Endothelial cell of umbilical vein (primary cell): ENCODE measurements around the gene FAR1. TPM values are rescaled to one million over a fixed set of nuclear protein-coding genes. Genes with fewer than 3 reads are reported as not detected.

Source experiments
- BruUV-seq: library from RNA; stranded (reverse); fragments of 400-500 nt; replicated peaks from 2 replicates; lab custom pipeline; 2021; lab: Mats Ljungman, UMichigan
- CTCF ChIA-PET: fragments of 300-600, 350-600 bp; sonication (Branson Sonifier 250); formaldehyde crosslinking; loops from one replicate; lab custom pipeline; 2021; ENCODE audit warnings: antibody characterized with exemption, inconsistent platforms; lab: Charles Lee
- POLR2A ChIA-PET: fragments of 300-600, 350-600 bp; sonication (Branson Sonifier 250); formaldehyde crosslinking; loops from one replicate; lab custom pipeline; 2021; ENCODE audit warnings: antibody characterized with exemption, inconsistent platforms; lab: Charles Lee
- DNase-seq: peaks from one replicate; pipeline ENCODE4 v3.0.0-alpha.2; 2011; ENCODE audit warnings: low read depth, low spot score
- FAIRE-seq: peaks from 2 replicates; lab custom pipeline; 2011; peaks lifted over from hg19 to GRCh38; lab: Jason Lieb, UNC
- H2AFZ ChIP-seq: 2 replicates; pipeline ENCODE4 v1.6.0; 2012; ENCODE audit warnings: low read depth, low read length, control low read depth, inconsistent platforms
- H3K27ac ChIP-seq: 2 replicates; pipeline ENCODE4 v1.5.1; 2011; ENCODE audit warnings: low read depth, mild to moderate bottlenecking, control low read depth, low read length, moderate library complexity; ENCODE audit not compliant: insufficient read depth
- H3K27me3 ChIP-seq, 2 experiments: 2 replicates each; pipeline versions ENCODE4 v1.6.0 to v1.6.1; 2011; ENCODE audit warnings: low read length in 2 of 2, mixed read lengths in 1 of 2; ENCODE audit not compliant: control insufficient read depth in 2 of 2, insufficient read depth in 2 of 2
- H3K36me3 ChIP-seq, 2 experiments: 2 replicates in 1 of 2; 3 replicates in 1 of 2; pipeline ENCODE4 v1.5.1; 2011; ENCODE audit warnings: low read length in 2 of 2, mild to moderate bottlenecking in 1 of 2, moderate library complexity in 1 of 2; ENCODE audit not compliant: control insufficient read depth in 2 of 2, insufficient read depth in 2 of 2; ENCODE audit errors: extremely low read depth in 1 of 2
- H3K4me1 ChIP-seq: 3 replicates; pipeline ENCODE4 v1.5.1; 2011; ENCODE audit warnings: mild to moderate bottlenecking, low read length; ENCODE audit not compliant: control insufficient read depth, insufficient read depth; ENCODE audit errors: extremely low read depth
- H3K4me2 ChIP-seq: 2 replicates; pipeline ENCODE4 v1.6.1; 2011; ENCODE audit warnings: low read length, control low read depth, mixed read lengths; ENCODE audit not compliant: insufficient read depth
- H3K4me3 ChIP-seq, 3 experiments: fragments of 200-600 bp in 1 of 3; sonication (generic), shearing (Covaris generic) in 1 of 3; replicated peaks in 1 of 3; 2 replicates each; pipeline ENCODE4 v1.5.1; 2011 to 2016; ENCODE audit warnings: control low read depth in 3 of 3, low read length in 3 of 3, mild to moderate bottlenecking in 2 of 3, inconsistent platforms in 1 of 3, low read depth in 1 of 3, moderate library complexity in 1 of 3; ENCODE audit not compliant: insufficient read depth in 1 of 3
- H3K79me2 ChIP-seq: 2 replicates; pipeline ENCODE4 v1.6.0; 2012; ENCODE audit warnings: low read length, inconsistent platforms; ENCODE audit not compliant: control insufficient read depth, insufficient read depth
- H3K9ac ChIP-seq: replicated peaks from 2 replicates; pipeline ENCODE3; 2011; ENCODE audit warnings: low read length, control low read depth; ENCODE audit not compliant: insufficient read depth; ENCODE audit errors: extremely low read depth
- H3K9me1 ChIP-seq: replicated peaks from 3 replicates; pipeline ENCODE4 v1.6.0; 2011; ENCODE audit warnings: mild to moderate bottlenecking, low read length; ENCODE audit not compliant: control insufficient read depth, insufficient read depth; ENCODE audit errors: extremely low read depth
- H3K9me3 ChIP-seq: replicated peaks from 2 replicates; pipeline ENCODE4 v1.5.1; 2012; ENCODE audit warnings: low read length, inconsistent platforms; ENCODE audit not compliant: control insufficient read depth, insufficient read depth
- H4K20me1 ChIP-seq: replicated peaks from 2 replicates; pipeline ENCODE3; 2011; ENCODE audit warnings: mild to moderate bottlenecking, low read length; ENCODE audit not compliant: control insufficient read depth, insufficient read depth; ENCODE audit errors: extremely low read depth
- EZH2 ChIP-seq: IDR thresholded peaks from 2 replicates; pipeline ENCODE4 v1.6.1; 2012; ENCODE audit warnings: borderline replicate concordance, low read depth, mild to moderate bottlenecking, moderate library complexity, low read length, inconsistent platforms; ENCODE audit not compliant: severe bottlenecking
- FOS ChIP-seq: IDR thresholded peaks from 2 replicates; pipeline ENCODE4 v1.6.1; 2011; ENCODE audit warnings: mild to moderate bottlenecking, low read length, moderate library complexity, borderline replicate concordance; ENCODE audit not compliant: insufficient read depth
- GATA2 ChIP-seq: IDR thresholded peaks from 2 replicates; pipeline ENCODE4 v1.7.0; 2011; ENCODE audit warnings: low read depth, mild to moderate bottlenecking, moderate library complexity, mixed read lengths, low read length; ENCODE audit not compliant: insufficient read length, insufficient read depth
- JUN ChIP-seq: IDR thresholded peaks from 2 replicates; pipeline ENCODE4 v1.6.1; 2011; ENCODE audit warnings: borderline replicate concordance, low read depth; ENCODE audit not compliant: insufficient read length, insufficient read depth
- MAX ChIP-seq: IDR thresholded peaks from 2 replicates; pipeline ENCODE4 v1.6.1; 2011; ENCODE audit not compliant: insufficient read depth, insufficient read length
- MYC ChIP-seq: IDR thresholded peaks from one replicate; pipeline ENCODE4 v1.6.1; 2011; ENCODE audit warnings: mild to moderate bottlenecking, low read depth, low read length
- POLR2A ChIP-seq: IDR thresholded peaks from 2 replicates; pipeline ENCODE4 v1.6.1; 2012; ENCODE audit warnings: low read depth, mild to moderate bottlenecking, control low read depth, low read length
- POLR2AphosphoS5 ChIP-seq: IDR thresholded peaks from 2 replicates; pipeline ENCODE4 v1.6.1; 2012; ENCODE audit warnings: low read depth, mild to moderate bottlenecking, control low read depth, low read length, moderate library complexity; ENCODE audit not compliant: insufficient read depth
- dilution Hi-C: fragments of 300-500 bp; cut with MboI; formaldehyde crosslinking; loops from one replicate; pipeline ENCODE4 v1.15.0; 2019; ENCODE audit warnings: low sequenced_read_pairs; ENCODE audit not compliant: extremely low pct_ligation_motif_present
- intact Hi-C: fragments of 100-400 bp; cut with micrococcal nuclease; formaldehyde crosslinking; loops from one replicate; pipeline ENCODE4 v1.10.0; 2022
- polyA plus RNA-seq, 4 experiments: library from polyadenylated mRNA; depleted of rRNA in 3 of 4; stranded (reverse) in 3 of 4; unstranded in 1 of 4; fragments of >200 nt; gene quantifications; 2 replicates each; pipeline versions ENCODE4 v1.2.1 to v1.2.3, GENCODE V29; 2011 to 2012; ENCODE audit warnings: missing spikeins in 1 of 4
- total RNA-seq: library from RNA; stranded (reverse); gene quantifications from 2 replicates; pipeline ENCODE4 v1.2.3, GENCODE V29; 2021
- TF ChIP-seq, protein P1 (sequence below), 2 donors: IDR thresholded peaks; 1 replicate in 1 of 2; 2 replicates in 1 of 2; pipeline ENCODE4 v1.5.1; 2011; ENCODE audit warnings: low read length in 2 of 2, mild to moderate bottlenecking in 2 of 2, moderate library complexity in 2 of 2, control low read depth in 1 of 2, inconsistent platforms in 1 of 2, low read depth in 1 of 2; ENCODE audit not compliant: insufficient read depth in 1 of 2; ENCODE audit errors: extremely low read depth in 1 of 2

Gene FAR1
- total and polyA plus RNA-seq, 2 donors (not counting 3 experiments of a cell fraction or from before 2014, with no cell fraction given) = 29.5 to 76.4 TPM

- ChIA-PET CTCF (interaction anchor here (1.4 kb wide), 1 partner anchor 8 kb away, joined by 4 read pairs; no protein-coding TSS in a partner anchor), POLR2A (no interaction called here)
- dilution Hi-C loops (no loop called here), intact Hi-C loops (loop anchor here (2.0 kb wide), 1 partner anchor 25 kb away; no protein-coding TSS in a partner anchor)
- no peaks in the 10 kb centered on the region for H4K20me1 ChIP-seq
- DNase-seq = no peak
- peaks cover 15% of the 10 kb centered on the region for H3K79me2 ChIP-seq
- peaks cover 11% of the 10 kb centered on the region for H3K4me1 ChIP-seq
- no peak overlapping the region for H3K4me3 ChIP-seq
- H2AFZ ChIP-seq = no peak overlapping the region
- no peak overlapping the region for H3K4me2 ChIP-seq
- BruUV-seq = no TSS peak
- no peaks in the 10 kb centered on the region for H3K9me3 ChIP-seq
- H3K27ac ChIP-seq = no peak overlapping the region
- peaks cover 0 to 2% of the 10 kb centered on the region in 2 experiments for H3K36me3 ChIP-seq
- no peak for FAIRE-seq
- no peak overlapping the region for H3K9ac ChIP-seq
- no peaks in the 10 kb centered on the region for H3K9me1 ChIP-seq
- no peak for TF ChIP-seq POLR2A
- TF ChIP-seq EZH2 = no peak
- no peak for TF ChIP-seq MYC
- no peak for TF ChIP-seq JUN
- TF ChIP-seq FOS = no peak
- TF ChIP-seq, protein P1, sequence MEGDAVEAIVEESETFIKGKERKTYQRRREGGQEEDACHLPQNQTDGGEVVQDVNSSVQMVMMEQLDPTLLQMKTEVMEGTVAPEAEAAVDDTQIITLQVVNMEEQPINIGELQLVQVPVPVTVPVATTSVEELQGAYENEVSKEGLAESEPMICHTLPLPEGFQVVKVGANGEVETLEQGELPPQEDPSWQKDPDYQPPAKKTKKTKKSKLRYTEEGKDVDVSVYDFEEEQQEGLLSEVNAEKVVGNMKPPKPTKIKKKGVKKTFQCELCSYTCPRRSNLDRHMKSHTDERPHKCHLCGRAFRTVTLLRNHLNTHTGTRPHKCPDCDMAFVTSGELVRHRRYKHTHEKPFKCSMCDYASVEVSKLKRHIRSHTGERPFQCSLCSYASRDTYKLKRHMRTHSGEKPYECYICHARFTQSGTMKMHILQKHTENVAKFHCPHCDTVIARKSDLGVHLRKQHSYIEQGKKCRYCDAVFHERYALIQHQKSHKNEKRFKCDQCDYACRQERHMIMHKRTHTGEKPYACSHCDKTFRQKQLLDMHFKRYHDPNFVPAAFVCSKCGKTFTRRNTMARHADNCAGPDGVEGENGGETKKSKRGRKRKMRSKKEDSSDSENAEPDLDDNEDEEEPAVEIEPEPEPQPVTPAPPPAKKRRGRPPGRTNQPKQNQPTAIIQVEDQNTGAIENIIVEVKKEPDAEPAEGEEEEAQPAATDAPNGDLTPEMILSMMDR (IDR thresholded peaks at IDR 0.05; ENCODE audit: extremely low read depth in 1 of 2, insufficient read depth in 1 of 2, low read depth in 1 of 2, low read length in 2 of 2) = no peak
- no peak for TF ChIP-seq MAX
- no peak for TF ChIP-seq GATA2
- TF ChIP-seq POLR2AphosphoS5 = no peak
- H3K27me3 ChIP-seq = no peaks in the 10 kb centered on the region
Measured at GRCh38 chr11:13701506-13701905, 33.0 kb downstream of the FAR1 start.
